Measurements from ENCODE around the gene ISCA2.

ISCA2 gene

GRCh38 chr14:74482571-74482970 lies 11.0 kb upstream of the ISCA2 start:
- no peak for TF ChIP-seq CTCF (IDR thresholded peaks at IDR 0.05; ENCODE audit: control insufficient read depth, extremely low read depth, insufficient read depth)
- DNase-seq (ENCODE audit: low read depth), result no peak
- no peak overlapping the region for H3K4me3 ChIP-seq (ENCODE audit: low read depth, low read length)

GRCh38 chr14:74483321-74483720 lies 10.2 kb upstream of the ISCA2 start:
- no peak overlapping the region for H3K4me3 ChIP-seq (ENCODE audit: low read depth, low read length)
- DNase-seq (ENCODE audit: low read depth), result no peak
- no peak for TF ChIP-seq CTCF (IDR thresholded peaks at IDR 0.05; ENCODE audit: control insufficient read depth, extremely low read depth, insufficient read depth)

GRCh38 chr14:74486164-74486563 lies 7.4 kb upstream of the ISCA2 start:
- H3K4me3 ChIP-seq (ENCODE audit: low read depth, low read length), result no peak overlapping the region
- DNase-seq (ENCODE audit: low read depth), result no peak
- no peak for TF ChIP-seq CTCF (IDR thresholded peaks at IDR 0.05; ENCODE audit: control insufficient read depth, extremely low read depth, insufficient read depth)

GRCh38 chr14:74488786-74489397 lies 4.7 kb upstream of the ISCA2 start:
- no peak overlapping the region for H3K4me3 ChIP-seq (ENCODE audit: low read depth, low read length)
- no peak for TF ChIP-seq CTCF (IDR thresholded peaks at IDR 0.05; ENCODE audit: control insufficient read depth, extremely low read depth, insufficient read depth)
- DNase-seq (ENCODE audit: low read depth), result no peak

GRCh38 chr14:74490486-74490885 lies 3.1 kb upstream of the ISCA2 start:
- no peak overlapping the region for H3K4me3 ChIP-seq (ENCODE audit: low read depth, low read length)
- TF ChIP-seq CTCF (IDR thresholded peaks at IDR 0.05; ENCODE audit: control insufficient read depth, extremely low read depth, insufficient read depth), result no peak
- DNase-seq (ENCODE audit: low read depth), result no peak

- peak overlapping the region; percentile 85 for H3K4me3 ChIP-seq (ENCODE audit: low read depth, low read length)
- peak; percentile 62 for TF ChIP-seq CTCF (IDR thresholded peaks at IDR 0.05; ENCODE audit: control insufficient read depth, extremely low read depth, insufficient read depth)
- peak; percentile 27 for DNase-seq (ENCODE audit: low read depth)
Measured at GRCh38 chr14:74491956-74492775, 1.4 kb upstream of the ISCA2 start.

Measured in LNCaP clone FGC (cell line).